ENCODE results near the gene KCND1. TPM values are rescaled to one million over a fixed set of nuclear protein-coding genes. Genes with fewer than 3 reads are reported as not detected.
A peak's percentile ranks its signal among the peaks of the same experiment; 100 is the strongest.

The KCND1 gene
- total RNA-seq, 1 donor from 2014 or later = 10.4 TPM

GRCh38 chrX:48919360-48919841 lies 52.2 kb downstream of the KCND1 start:
- TF ChIP-seq CTCF (IDR thresholded peaks at IDR 0.05) = no peak
- DNase-seq (ENCODE audit: low spot score in 2 of 2) = no peak
- intact Hi-C loops (cut with DNase I) = loop anchor here (1.0 to 10.0 kb wide), 5 partner anchors 38 to 385 kb away; partner anchors contain the start of genes MAGIX, OTUD5, RBM3 and TBC1D25
- H3K27ac ChIP-seq = peak overlapping the region; percentile 74 to 91
- peaks cover 11 to 17% of the 10 kb centered on the region in 2 donors for H3K36me3 ChIP-seq
- H3K9me3 ChIP-seq = no peaks in the 10 kb centered on the region
- H3K4me1 ChIP-seq = peaks cover 0 to 3% of the 10 kb centered on the region in 2 donors
- H3K4me3 ChIP-seq = peak overlapping the region; percentile 36 to 74
- H3K27me3 ChIP-seq = no peaks in the 10 kb centered on the region

GRCh38 chrX:48918643-48919340 lies 52.9 kb downstream of the KCND1 start, which contains the start of gene PIM2:
Gene PIM2 (minus strand): TSS chrX:48919024. CDS start chrX:48918834, 190 bp downstream.
- H3K27ac ChIP-seq = peak within 1 kb of the TSS; percentile 74 to 91
- TF ChIP-seq CTCF (IDR thresholded peaks at IDR 0.05) = no peak
- peak; percentile 86 to 95 for DNase-seq (ENCODE audit: low spot score in 2 of 2)
- peaks cover 10 to 11% of the 10 kb centered on the region in 2 donors for H3K36me3 ChIP-seq
- intact Hi-C loops (cut with DNase I) = loop anchor here (1.0 to 10.0 kb wide), 5 partner anchors 39 to 384 kb away; partner anchors contain the start of genes MAGIX, OTUD5, RBM3 and TBC1D25
- peak within 1 kb of the TSS; percentile 36 to 74 for H3K4me3 ChIP-seq
- no peaks in the 10 kb centered on the region for H3K27me3 ChIP-seq
- no peaks in the 10 kb centered on the region for H3K9me3 ChIP-seq
- peaks cover 0 to 3% of the 10 kb centered on the region in 2 donors for H3K4me1 ChIP-seq

- H3K27ac ChIP-seq = peak overlapping the region; percentile 74 to 91
- no peaks in the 10 kb centered on the region for H3K27me3 ChIP-seq
- no peak for DNase-seq (ENCODE audit: low spot score in 2 of 2)
- peaks cover 5 to 6% of the 10 kb centered on the region in 2 donors for H3K36me3 ChIP-seq
- no peaks in the 10 kb centered on the region for H3K9me3 ChIP-seq
- peaks cover 0 to 3% of the 10 kb centered on the region in 2 donors for H3K4me1 ChIP-seq
- intact Hi-C loops (cut with DNase I) = loop anchor here (5.0 to 10.0 kb wide), 3 partner anchors 247 to 383 kb away; partner anchors contain the start of genes MAGIX, RBM3 and TBC1D25
- TF ChIP-seq CTCF (IDR thresholded peaks at IDR 0.05) = no peak
- H3K4me3 ChIP-seq = peak overlapping the region; percentile 36 to 74
These were observed 53.4 kb downstream of the KCND1 start for GRCh38 chrX:48918301-48918642.

GRCh38 chrX:48917139-48918001 lies 54.3 kb downstream of the KCND1 start:
- H3K36me3 ChIP-seq = no peaks in the 10 kb centered on the region
- peak overlapping the region; percentile 36 to 74 for H3K4me3 ChIP-seq
- intact Hi-C loops (cut with DNase I) = loop anchor here (2.0 to 10.0 kb wide), 5 partner anchors 27 to 383 kb away; partner anchors contain the start of genes MAGIX, RBM3, SUV39H1 and TBC1D25
- peaks cover 0 to 3% of the 10 kb centered on the region in 2 donors for H3K4me1 ChIP-seq
- TF ChIP-seq CTCF (IDR thresholded peaks at IDR 0.05) = peak; percentile 89 to 92 (median 91)
- H3K27me3 ChIP-seq = no peaks in the 10 kb centered on the region
- DNase-seq (ENCODE audit: low spot score in 2 of 2) = peak; percentile 69 to 96
- H3K9me3 ChIP-seq = no peaks in the 10 kb centered on the region
- H3K27ac ChIP-seq = peak overlapping the region; percentile 74 to 91
